ENCODE measurements around the gene MUC13. TPM values are rescaled to one million over a fixed set of nuclear protein-coding genes. Genes with fewer than 3 reads are reported as not detected.

The MUC13 gene
- total RNA-seq, 1 experiment from 2014 or later, result not detected

GRCh38 chr3:124885466-124886167 is 48.9 kb downstream of the MUC13 start:
- Mint-ChIP-seq H3K9me3 (no peaks in the 10 kb centered on the region; a peak in 1 of 5 replicates), H3K4me3 (peak overlapping the region; percentile 87 to 90), H3K4me1 (peaks cover 65 to 69% of the 10 kb centered on the region in 2 experiments), H3K27me3 (ENCODE audit: low read depth) (no peaks in the 10 kb centered on the region; the same call in 1 of the 2 replicates), H3K36me3 (ENCODE audit: insufficient read depth in 1 of 3, low read depth in 3 of 3) (peaks cover 8 to 16% (median 10%) of the 10 kb centered on the region in 3 experiments; a peak in 6 of 7 replicates), H3K27ac (peak overlapping the region; percentile 91 to 96 (median 95))
- Histone ChIP-seq H3K79me1 (ENCODE audit: insufficient read depth, low read depth, low read length, poor library complexity, severe bottlenecking) (peaks cover 8% of the 10 kb centered on the region), H3K4me2 (ENCODE audit: insufficient read depth, insufficient read length, low read length) (peak overlapping the region; percentile 73), H2AK5ac (ENCODE audit: insufficient read length, low read length) (no peak overlapping the region), H2BK120ac (ENCODE audit: low read depth, low read length, poor library complexity, severe bottlenecking) (no peak overlapping the region), H3K14ac (ENCODE audit: insufficient read depth, low read length) (peak overlapping the region; percentile 37), H2BK20ac (ENCODE audit: low read depth, low read length, poor library complexity, severe bottlenecking) (no peak overlapping the region), H3K23ac (ENCODE audit: insufficient read length, low read depth, low read length) (no peak overlapping the region), H3K4ac (ENCODE audit: low read depth, low read length) (no peak overlapping the region), H3K79me2 (ENCODE audit: insufficient read depth, low read length) (peaks cover 23% of the 10 kb centered on the region; the same call in 1 of the 2 replicates), H3K9me3 (ENCODE audit: control insufficient read depth, low read depth, low read length) (no peaks in the 10 kb centered on the region), H2BK5ac (ENCODE audit: insufficient read length, low read length) (no peak overlapping the region), H4K5ac (ENCODE audit: insufficient read length, low read depth, low read length) (no peak overlapping the region), H3K27me3 (ENCODE audit: insufficient read depth, low read length) (no peaks in the 10 kb centered on the region), H3T11ph (ENCODE audit: low read length) (no peak overlapping the region), H4K91ac (ENCODE audit: insufficient read length, low read depth, low read length) (no peak overlapping the region), H4K20me1 (ENCODE audit: control insufficient read depth, insufficient read depth, insufficient read length) (no peaks in the 10 kb centered on the region), H3K27ac (ENCODE audit: insufficient read length, low read depth, low read length) (peak overlapping the region; percentile 21), H2AFZ (ENCODE audit: low read length) (no peak overlapping the region), H3K56ac (ENCODE audit: insufficient read length, low read depth, low read length) (no peak overlapping the region), H3K23me2 (ENCODE audit: insufficient read length, low read depth, low read length, poor library complexity, severe bottlenecking) (peaks cover 14% of the 10 kb centered on the region), H2BK15ac (ENCODE audit: low read depth, low read length) (no peak overlapping the region), H2BK12ac (ENCODE audit: insufficient read length, low read depth, low read length) (no peak overlapping the region), H3K9ac (ENCODE audit: extremely low read depth, insufficient read length, low read length) (peak overlapping the region; percentile 68), H4K8ac (replicated peaks; ENCODE audit: insufficient read length, low read depth, low read length) (no peak overlapping the region), H3K18ac (ENCODE audit: insufficient read length, low read depth, low read length) (peak overlapping the region; percentile 51), H3K4me1 (ENCODE audit: insufficient read depth, low read length) (peaks cover 24% of the 10 kb centered on the region)
- peak; percentile 51 for DNase-seq
- no CpG with 5 or more reads among the region's 17 CpGs for WGBS (ENCODE audit: extremely low coverage, insufficient read length, low lambda C conversion rate)
- TF ChIP-seq CTCF (conservative IDR thresholded peaks at IDR 0.05), result no peak
